Natural killer cell (primary cell): ENCODE data around the gene TMOD2. TPM values are rescaled to one million over a fixed set of nuclear protein-coding genes. Genes with fewer than 3 reads are reported as not detected.

ENCODE experiments used
- ATAC-seq, 3 donors: fragments of 150-1000 bp in 2 of 3; fragments of 200-7000 bp in 1 of 3; cut with Tn5 transposase; 1 replicate in 1 of 3; 2 replicates in 2 of 3; pipeline ENCODE4 v1.10.0; 2021; ENCODE audit warnings: mild to moderate bottlenecking in 2 of 3, moderate library complexity in 2 of 3
- DNase-seq, 2 donors: peaks; one replicate each; pipeline versions ENCODE4 v3.0.0 to v3.0.0-alpha.2; 2013 to 2021; ENCODE audit warnings: mixed read lengths in 1 of 2
- H3K27ac ChIP-seq: one replicate; pipeline ENCODE4 v1.5.1; 2013; ENCODE audit warnings: mild to moderate bottlenecking, low read length
- H3K27me3 ChIP-seq: one replicate; pipeline ENCODE4 v1.6.1; 2013; ENCODE audit warnings: low read length; ENCODE audit not compliant: control insufficient read depth, insufficient read depth
- H3K36me3 ChIP-seq: one replicate; pipeline ENCODE4 v1.6.1; 2013; ENCODE audit warnings: low read length; ENCODE audit not compliant: control insufficient read depth, insufficient read depth
- H3K4me1 ChIP-seq: one replicate; pipeline ENCODE4 v1.6.1; 2013; ENCODE audit warnings: low read length; ENCODE audit not compliant: control insufficient read depth, insufficient read depth
- H3K4me3 ChIP-seq: one replicate; pipeline ENCODE4 v1.5.1; 2013; ENCODE audit warnings: low read length
- H3K9me3 ChIP-seq: one replicate; pipeline ENCODE4 v1.6.1; 2013; ENCODE audit warnings: low read length; ENCODE audit not compliant: control insufficient read depth, insufficient read depth
- H3K27ac Mint-ChIP-seq, 2 donors: one replicate each; pipeline ENCODE4 v1.8.0; 2022; ENCODE audit warnings: mild to moderate bottlenecking in 2 of 2, mixed read lengths in 2 of 2, moderate library complexity in 1 of 2
- H3K27me3 Mint-ChIP-seq, 2 donors: one replicate each; pipeline ENCODE4 v1.8.0; 2022; ENCODE audit warnings: low read depth in 2 of 2, mixed read lengths in 2 of 2
- H3K36me3 Mint-ChIP-seq: one replicate; pipeline ENCODE4 v1.8.0; 2022; ENCODE audit warnings: mixed read lengths
- H3K4me1 Mint-ChIP-seq, 2 donors: one replicate each; pipeline ENCODE4 v1.8.0; 2022; ENCODE audit warnings: mixed read lengths in 2 of 2
- H3K4me3 Mint-ChIP-seq: one replicate; pipeline ENCODE4 v1.8.0; 2022; ENCODE audit warnings: mild to moderate bottlenecking, moderate library complexity, mixed read lengths
- H3K9me3 Mint-ChIP-seq, 2 donors: one replicate each; pipeline ENCODE4 v1.8.0; 2022; ENCODE audit warnings: mixed read lengths in 2 of 2
- WGBS: methylation state at CpG from one replicate; pipeline ENCODE4 v1.1.7; 2013; ENCODE audit warnings: missing lambda C conversion rate; ENCODE audit not compliant: insufficient coverage; 5-methylcytosine and 5-hydroxymethylcytosine counted together
- intact Hi-C: fragments of 100-400 bp; cut with micrococcal nuclease; formaldehyde crosslinking; loops from one replicate; pipeline ENCODE4 v1.14.2; 2022
- total RNA-seq, 4 donors: library from RNA; stranded (reverse); fragments of 120-200 nt in 1 of 4; gene quantifications; one replicate each; pipeline versions ENCODE4 v1.2.3 to v1.2.4, GENCODE V29; 2013 to 2022
- TF ChIP-seq, protein P1 (sequence below): fragments of 200-600 bp; IDR thresholded peaks from one replicate; pipeline ENCODE4 v1.8.0; 2022; ENCODE audit warnings: antibody characterized with exemption

The TMOD2 gene
- total RNA-seq, 3 donors from 2014 or later (not counting 1 experiment from before 2014, with no cell fraction given): 1.6 to 4.7 (median 1.6) TPM

DNA sequence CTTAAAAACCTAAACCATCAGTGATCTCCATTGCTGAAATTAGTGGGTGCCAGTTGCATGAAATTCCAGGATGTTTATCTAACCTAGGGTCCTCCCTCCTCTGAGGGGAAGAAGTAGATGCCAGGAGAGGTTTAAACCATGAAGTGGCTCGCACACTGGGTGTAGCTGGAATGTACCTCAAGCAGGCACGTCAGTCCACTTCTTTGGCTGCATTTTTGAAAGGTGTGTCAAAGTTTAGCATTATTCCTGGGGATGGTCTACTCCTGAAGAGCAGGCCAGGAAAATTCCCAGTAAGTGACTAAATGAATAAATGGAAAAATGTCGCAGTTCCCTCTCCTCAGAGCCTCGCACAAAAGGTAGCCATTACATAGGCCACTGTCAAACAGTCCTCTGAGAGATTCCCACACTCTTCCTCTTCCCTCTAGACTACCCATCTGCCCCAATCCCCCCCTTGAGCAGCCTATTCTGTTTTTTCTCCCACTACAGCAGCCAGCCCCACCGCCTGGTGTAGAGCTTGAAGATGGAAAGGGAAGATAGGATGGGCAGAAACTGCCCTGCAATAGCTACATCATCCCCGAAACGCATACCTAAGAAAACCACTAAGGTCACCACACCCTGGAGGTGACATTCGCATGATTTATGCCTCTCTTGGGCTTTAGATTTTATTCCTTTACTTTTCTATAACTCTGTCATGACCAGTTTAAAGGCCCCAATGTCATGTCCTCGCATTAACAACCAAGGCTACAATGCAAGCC lies 77.4 kb downstream of the TMOD2 start:
- Mint-ChIP-seq H3K27me3 (peaks cover 8 to 15% of the 10 kb centered on the region in 2 donors), H3K4me3 (peak overlapping the region; percentile 97), H3K9me3 (no peaks in the 10 kb centered on the region), H3K4me1 (peaks cover 44 to 45% of the 10 kb centered on the region in 2 donors), H3K27ac (peak overlapping the region; percentile 88 to 97), H3K36me3 (no peaks in the 10 kb centered on the region)
- intact Hi-C loops: loop anchor here (10.0 kb wide), 1 partner anchor 94 kb away; the partner anchor contains the start of gene LYSMD2
- no peaks in the 10 kb centered on the region for H3K36me3 ChIP-seq
- H3K4me1 ChIP-seq: peaks cover 9% of the 10 kb centered on the region
- no peak for ATAC-seq
- TF ChIP-seq, protein P1, sequence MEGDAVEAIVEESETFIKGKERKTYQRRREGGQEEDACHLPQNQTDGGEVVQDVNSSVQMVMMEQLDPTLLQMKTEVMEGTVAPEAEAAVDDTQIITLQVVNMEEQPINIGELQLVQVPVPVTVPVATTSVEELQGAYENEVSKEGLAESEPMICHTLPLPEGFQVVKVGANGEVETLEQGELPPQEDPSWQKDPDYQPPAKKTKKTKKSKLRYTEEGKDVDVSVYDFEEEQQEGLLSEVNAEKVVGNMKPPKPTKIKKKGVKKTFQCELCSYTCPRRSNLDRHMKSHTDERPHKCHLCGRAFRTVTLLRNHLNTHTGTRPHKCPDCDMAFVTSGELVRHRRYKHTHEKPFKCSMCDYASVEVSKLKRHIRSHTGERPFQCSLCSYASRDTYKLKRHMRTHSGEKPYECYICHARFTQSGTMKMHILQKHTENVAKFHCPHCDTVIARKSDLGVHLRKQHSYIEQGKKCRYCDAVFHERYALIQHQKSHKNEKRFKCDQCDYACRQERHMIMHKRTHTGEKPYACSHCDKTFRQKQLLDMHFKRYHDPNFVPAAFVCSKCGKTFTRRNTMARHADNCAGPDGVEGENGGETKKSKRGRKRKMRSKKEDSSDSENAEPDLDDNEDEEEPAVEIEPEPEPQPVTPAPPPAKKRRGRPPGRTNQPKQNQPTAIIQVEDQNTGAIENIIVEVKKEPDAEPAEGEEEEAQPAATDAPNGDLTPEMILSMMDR: no peak
- 85% methylated on average over 8 of the region's 9 CpGs for WGBS
- DNase-seq: no peak
- H3K4me3 ChIP-seq: no peak overlapping the region
- H3K27ac ChIP-seq: no peak overlapping the region
- H3K9me3 ChIP-seq: no peaks in the 10 kb centered on the region
- no peaks in the 10 kb centered on the region for H3K27me3 ChIP-seq

DNA sequence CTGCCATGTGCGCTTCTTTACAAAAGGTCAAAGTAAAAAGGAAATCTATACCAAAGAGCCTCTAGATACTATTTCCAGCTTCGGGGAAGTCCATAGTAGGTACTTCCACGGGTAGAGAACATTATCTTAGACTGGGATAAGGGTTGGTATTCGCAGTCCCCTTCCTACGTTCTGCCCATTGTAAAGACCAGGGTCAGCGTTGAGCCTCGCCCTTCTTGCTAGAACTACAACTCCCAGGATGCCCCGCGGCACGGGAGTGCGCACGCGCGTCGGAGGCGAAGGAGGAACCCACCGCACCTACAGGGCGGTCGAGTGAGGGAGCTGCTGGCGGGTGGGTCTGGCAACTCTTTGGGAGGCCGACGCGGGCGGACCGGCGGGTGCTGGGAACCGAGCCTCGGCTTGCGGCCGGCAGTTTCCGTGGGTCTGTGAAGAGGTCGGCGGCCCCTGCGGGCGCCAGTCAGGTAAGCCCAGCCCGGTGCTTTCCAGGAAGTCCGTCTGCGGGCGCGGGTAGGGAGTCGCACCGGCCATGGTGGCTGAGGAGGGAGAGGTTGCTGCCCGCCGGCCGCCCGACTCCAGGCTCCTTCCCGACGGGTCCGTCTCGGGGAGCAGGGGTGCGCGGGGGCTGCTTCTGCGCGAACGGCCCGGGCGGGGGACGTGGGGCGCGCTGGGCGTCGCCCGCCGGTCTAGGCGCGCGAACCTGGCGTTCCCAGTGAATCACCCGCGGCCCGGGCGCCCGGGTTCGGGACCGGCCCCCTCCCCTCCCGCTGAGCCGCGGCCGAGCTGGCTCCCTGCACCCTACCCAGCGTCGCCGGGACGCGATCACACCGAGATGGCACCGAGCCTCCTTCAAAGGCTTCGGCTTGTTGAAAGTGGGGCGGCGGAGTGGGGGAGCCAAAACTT lies 78.2 kb downstream of the TMOD2 start, which contains the start of gene TMOD3:
Gene TMOD3, plus strand, starts transcription at position 278 of the 900 bp plus-strand sequence. CDS start 33,232 bp downstream, outside the sequence.
- Histone ChIP-seq H3K9me3 (no peaks in the 10 kb centered on the region), H3K27me3 (no peaks in the 10 kb centered on the region), H3K36me3 (no peaks in the 10 kb centered on the region), H3K27ac (peak within 1 kb of the TSS; percentile 83), H3K4me3 (peak within 1 kb of the TSS; percentile 87), H3K4me1 (peaks cover 9% of the 10 kb centered on the region)
- H3K27ac Mint-ChIP-seq: peak within 1 kb of the TSS; percentile 88 to 97
- intact Hi-C loops: loop anchor here (10.0 kb wide), 1 partner anchor 95 kb away; the partner anchor contains the start of gene LYSMD2
- 1% methylated on average over 89 of the region's 89 CpGs for WGBS
- DNase-seq (peak; percentile 87 to 93), ATAC-seq (peak; percentile 83 to 91 (median 90))
- TF ChIP-seq, protein P1: no peak
- H3K27me3 Mint-ChIP-seq: peaks cover 8 to 12% of the 10 kb centered on the region in 2 donors
- H3K9me3 Mint-ChIP-seq: no peaks in the 10 kb centered on the region
- peak within 1 kb of the TSS; percentile 97 for H3K4me3 Mint-ChIP-seq
- no peaks in the 10 kb centered on the region for H3K36me3 Mint-ChIP-seq
- H3K4me1 Mint-ChIP-seq: peaks cover 47 to 51% of the 10 kb centered on the region in 2 donors

DNA sequence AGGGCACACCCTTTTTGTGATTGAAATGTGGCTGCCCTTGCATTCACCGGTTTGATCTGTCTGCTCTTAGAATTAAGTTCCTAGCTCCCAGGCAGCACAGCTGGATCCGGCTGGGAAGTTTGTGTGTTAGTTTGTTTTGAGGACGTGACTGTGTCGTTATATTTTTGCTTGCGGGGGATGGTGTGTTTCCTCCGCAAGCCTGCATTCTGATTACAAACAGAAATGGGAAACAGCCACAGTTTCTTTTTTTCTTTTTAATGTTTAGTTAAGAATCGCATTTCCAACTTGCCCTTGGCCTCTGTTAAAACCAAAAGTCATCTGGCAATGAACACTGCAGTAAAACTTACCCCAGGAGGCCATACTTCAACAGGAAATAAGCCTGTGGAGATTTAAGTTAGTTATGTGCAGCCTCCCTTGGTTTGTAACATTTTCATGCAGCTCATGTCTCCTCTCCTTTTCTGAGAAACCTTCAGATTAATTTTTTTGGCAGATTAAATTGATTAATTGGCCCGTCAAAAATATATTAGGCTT lies 78.9 kb downstream of the TMOD2 start:
- H3K27me3 Mint-ChIP-seq: peaks cover 8% of the 10 kb centered on the region in 2 donors
- H3K27ac Mint-ChIP-seq: peak overlapping the region; percentile 88 to 97
- H3K4me3 Mint-ChIP-seq: peak overlapping the region; percentile 97
- H3K27ac ChIP-seq: peak overlapping the region; percentile 83
- H3K9me3 ChIP-seq: no peaks in the 10 kb centered on the region
- peak overlapping the region; percentile 87 for H3K4me3 ChIP-seq
- H3K9me3 Mint-ChIP-seq: no peaks in the 10 kb centered on the region
- peak in 1 of 2 donors; percentile 44 for DNase-seq
- H3K36me3 ChIP-seq: no peaks in the 10 kb centered on the region
- TF ChIP-seq, protein P1: no peak
- no peaks in the 10 kb centered on the region for H3K36me3 Mint-ChIP-seq
- no peak for ATAC-seq
- peaks cover 9% of the 10 kb centered on the region for H3K4me1 ChIP-seq
- no peaks in the 10 kb centered on the region for H3K27me3 ChIP-seq
- 0% methylated on average over 7 of the region's 8 CpGs for WGBS
- intact Hi-C loops: no loop called here
- peaks cover 55 to 58% of the 10 kb centered on the region in 2 donors for H3K4me1 Mint-ChIP-seq
